A204.1 (cell line): ENCODE data around the gene SDHAF1.
"Not testable (repeated sequence)": the region's sequence is repeated elsewhere in the genome, so short reads cannot be mapped to it uniquely, and the experiment has no call there.

Experiments
- FAIRE-seq: peaks from 2 replicates; lab custom pipeline; 2012; peaks lifted over from hg19 to GRCh38; lab: Jason Lieb, UNC

The SDHAF1 gene

DNA sequence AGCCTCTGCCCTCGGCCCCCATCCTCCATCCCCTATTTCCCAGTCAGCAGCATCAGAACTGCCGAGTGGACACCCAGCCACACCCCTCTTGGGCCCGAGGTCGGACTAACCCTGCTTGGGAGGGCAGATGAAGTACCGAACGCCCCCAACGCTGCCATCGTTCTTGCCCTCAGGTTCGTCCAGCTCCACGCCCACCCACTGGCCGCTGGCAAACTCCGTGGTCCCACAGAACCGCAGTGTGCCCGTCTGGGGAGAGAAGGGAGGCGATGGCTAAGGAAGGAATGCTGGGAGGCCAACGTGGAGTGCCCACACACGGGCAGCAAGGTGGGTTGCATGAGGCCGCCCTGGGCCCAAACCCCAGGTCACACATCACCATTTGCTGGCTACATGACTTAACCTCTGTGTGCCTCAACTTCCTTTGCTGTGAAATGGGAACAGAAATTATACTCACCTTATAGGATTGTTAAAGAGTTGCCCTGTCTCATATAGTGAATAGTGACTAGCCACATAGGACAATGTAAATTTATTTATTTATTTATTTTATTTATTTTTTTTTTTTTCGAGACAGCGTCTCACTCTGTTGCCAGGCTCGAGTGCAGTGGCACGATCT, 24.2 kb downstream of the SDHAF1 start:
- no peak for FAIRE-seq

DNA sequence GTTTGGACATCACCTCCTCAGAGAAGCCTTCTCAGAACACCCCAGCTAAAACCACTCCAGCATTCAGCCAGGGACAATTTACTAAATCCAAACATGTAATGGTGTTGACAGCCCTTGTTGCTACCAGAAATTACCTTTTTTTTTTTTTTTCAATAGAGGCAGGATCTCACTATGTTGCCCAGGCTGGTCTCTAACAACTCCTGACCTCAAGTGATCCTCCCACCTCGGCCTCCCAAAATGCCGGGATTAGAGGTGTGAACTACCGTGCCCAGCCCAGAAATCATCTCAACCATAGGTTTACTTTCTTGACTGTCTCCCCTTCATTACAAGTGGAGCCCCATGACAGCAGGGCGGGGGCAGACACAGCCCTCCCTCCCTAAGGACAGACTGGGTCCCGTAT, 28.4 kb downstream of the SDHAF1 start:
- FAIRE-seq = no peak

DNA sequence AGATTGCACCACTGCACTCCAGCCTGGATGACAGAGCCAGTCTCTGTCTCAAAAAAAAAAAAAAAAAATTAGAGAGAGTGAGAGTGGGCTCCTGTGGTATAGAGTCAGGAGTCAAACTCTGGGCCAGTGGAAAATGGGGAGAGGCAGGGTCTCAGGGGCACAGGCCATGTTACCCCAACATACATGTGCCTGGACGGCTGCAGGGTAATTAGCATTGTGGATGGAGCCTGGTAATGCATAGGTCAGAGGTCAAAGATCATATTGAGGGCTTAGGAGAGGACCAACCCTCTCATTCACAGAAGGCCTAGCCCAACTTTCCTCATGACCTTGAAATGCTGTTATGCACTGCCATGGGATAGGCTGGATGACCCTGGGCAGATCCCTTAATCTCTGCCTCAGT, 30.6 kb downstream of the SDHAF1 start:
- FAIRE-seq = no peak

DNA sequence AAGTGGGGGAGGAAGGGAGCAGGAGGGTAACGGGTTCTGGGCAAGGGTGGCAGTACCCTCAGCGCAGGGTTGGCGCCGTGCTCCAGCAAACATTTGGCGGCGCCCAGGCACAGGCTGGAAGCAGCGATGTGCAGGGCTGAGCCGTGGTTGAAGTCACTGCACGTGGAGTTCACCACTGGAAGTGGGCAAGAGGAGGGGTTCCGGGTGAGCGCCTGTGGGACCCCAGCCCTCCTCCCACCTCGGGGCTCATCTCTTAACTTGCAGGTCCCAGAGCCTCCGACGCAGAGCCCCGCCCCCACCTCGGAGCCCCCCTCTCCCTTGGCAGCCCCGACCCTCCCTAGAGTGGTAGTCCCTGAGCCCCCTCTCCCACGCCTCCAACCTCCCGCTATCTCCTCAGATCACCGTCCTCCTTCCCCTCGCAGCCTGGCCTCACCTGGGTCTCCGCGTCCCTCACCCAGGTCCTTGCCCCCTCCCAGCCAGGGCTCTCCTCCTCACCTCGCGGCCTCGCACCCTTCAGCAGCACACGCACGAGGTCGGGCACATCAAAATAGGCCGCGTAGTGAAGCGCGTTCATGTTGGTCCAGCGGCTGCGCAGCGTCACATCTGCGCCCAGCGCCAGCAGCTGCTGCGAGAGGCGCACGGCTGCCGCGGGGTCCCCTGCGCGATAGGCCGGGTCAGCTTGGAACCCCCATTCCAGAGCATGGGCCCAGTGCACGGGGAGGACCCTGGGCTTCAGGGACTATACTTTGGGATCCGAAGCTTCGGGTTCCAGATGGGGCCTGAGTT, 31.3 kb downstream of the SDHAF1 start:
- no peak for FAIRE-seq

DNA sequence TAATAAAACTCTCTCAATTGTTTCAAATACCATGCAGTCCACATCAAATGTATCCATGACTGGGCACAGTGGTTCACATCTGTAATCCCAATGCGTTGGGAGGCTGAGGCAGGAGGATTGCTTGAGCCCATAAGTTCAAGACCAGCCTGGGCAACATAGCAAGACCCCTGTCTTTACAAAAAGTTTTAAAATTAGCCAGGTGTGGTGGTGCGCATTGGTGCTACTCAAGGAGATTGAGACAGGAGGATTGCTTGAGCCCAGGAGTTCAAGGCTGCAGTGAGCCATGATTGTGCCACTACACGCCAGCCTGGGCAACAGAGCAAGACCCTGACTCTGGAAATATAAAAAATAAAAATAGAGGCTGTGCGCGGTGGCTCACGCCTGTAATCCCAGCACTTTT, 32.7 kb downstream of the SDHAF1 start:
- FAIRE-seq = no peak

DNA sequence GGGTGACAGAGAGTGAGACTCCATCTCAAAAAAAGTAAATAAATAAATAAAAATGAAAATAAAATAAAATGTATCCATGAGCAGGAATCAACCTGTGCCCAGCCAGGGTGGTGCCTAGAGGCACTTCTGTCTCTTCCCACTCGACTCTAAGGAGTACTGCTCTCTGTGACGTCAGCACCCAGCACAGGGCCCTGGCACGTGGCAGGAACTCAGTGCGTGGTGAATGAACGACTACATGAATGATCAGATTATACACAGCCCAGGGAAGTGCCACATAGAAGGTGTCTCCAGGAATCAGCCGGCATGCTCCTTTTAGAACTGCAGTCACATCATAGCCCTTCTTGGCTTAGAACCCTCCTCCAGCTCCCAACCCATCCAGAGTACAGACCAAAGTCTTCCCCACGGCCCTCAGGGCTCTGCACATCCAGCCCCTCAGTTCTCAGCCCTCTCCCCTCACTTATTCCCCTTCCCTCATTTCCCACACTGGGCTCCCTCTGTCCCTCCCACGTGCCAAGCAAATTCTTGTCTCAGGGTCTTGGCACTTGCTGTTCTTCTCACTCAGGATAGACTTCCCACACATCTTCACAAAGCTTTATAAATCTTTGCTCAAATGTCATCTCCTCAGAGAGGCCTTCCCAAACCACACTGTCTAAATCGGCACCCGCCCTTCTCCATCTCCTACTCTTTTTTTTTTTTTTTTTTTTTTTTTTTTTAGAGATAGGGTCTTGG, 33.5 kb downstream of the SDHAF1 start:
- no peak for FAIRE-seq

DNA sequence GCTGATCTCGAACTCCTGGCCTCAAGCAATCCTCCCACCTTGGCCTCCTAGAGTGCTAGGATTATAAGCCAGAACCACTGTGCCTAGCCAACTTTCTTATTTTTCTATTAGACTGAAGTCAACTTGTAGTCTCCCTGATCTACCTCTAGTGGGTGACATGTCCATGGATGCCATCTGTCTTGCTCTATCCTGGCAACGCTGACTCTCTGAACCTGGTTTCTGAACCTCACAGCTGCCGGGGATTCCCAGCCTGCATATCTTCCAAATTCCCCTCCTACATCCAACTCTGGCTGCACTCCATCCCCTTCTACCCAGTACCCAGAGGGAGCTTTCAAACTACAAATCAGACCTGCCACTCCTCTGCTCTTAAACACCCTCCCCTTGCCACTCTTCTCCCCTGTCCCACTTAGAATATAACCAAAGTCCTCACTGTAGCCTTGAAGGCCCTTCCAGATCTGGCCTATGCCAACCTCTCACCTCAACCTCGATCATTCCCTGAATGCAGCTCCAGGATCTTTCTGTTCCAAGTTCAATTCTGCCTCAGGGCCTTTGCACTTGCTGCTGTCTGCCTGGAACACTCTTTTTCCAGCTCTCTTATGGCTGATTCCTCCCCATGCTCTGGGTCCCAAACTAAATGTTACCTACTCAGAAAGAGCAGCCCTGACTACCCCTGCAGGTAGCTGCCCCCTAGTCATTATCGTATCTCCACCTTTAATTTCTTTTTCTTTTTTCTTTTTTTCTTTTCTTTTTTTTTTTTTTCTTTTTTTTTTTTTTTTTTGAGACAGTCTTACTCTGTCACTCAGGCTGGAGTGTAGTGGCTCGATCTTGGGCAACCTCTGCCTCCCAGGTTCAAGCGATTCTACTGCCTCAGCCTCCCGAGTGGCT, 35.5 kb downstream of the SDHAF1 start:
- FAIRE-seq = no peak

DNA sequence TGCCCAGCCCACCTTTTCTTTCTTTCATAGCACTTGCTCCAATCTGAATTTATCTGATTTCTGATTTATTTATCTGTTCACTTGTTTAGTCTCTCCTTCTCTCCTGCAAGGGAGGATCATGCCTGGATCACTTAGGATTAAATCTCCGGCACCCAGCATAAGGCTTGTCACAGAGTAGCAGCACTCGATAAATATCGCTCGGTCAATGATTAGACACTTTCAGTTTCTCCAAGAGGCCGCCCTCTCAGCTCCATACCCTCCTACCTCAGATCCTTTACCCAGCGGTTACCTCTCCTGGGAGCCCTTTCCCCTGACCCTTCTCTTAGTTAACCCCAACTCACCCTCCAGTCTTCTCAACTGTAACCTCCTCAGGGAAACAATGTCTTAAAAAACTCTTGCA, 36.3 kb downstream of the SDHAF1 start:
- FAIRE-seq = no peak

DNA sequence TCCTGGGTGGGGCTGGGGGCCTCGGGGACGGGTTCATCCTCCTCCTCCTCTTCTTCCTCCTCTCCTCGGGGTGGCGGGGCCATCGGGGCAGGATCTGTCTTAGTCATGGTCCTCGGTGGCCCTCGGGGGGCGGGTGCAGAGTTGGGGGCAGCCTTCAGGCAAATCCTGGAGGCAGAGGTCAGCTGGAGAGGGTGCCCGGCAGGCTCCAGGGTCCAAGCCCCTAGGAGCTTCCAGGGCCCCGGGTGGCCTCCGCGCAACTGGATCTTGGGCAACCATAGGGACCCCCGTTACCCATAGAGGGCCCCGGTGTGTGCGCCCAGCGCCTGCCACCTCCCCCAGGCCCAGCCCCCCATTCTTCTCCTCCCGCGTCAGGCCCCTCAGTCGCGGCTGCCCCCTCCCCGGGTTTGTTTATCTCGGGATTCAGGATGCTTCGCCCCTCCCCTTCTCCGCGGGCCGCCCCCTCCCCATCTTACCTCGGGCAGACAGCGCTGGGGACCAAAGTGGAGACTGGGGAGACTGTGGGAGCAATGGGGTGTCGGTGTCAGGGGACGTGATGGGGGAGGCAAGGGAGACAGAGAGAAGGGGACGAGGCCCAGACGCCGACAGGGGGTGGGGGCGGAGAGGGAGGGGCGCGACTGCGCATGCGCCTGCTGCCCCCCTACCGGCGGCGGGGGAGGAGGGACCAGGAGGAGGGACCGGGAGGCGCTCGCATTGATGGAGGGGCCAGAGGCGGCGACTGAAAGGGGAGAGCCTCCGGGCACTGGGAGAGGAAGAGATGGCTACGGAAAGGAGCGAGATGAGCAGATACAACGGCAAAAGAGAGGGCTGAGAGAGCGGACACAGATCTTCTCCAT, 37.5 kb downstream of the SDHAF1 start, which contains the start of gene CLIP3:
CLIP3 (minus strand) TSS at position 623 of the 854 bp plus-strand sequence; CDS start at position 107, 516 bp downstream.
- FAIRE-seq = no peak

DNA sequence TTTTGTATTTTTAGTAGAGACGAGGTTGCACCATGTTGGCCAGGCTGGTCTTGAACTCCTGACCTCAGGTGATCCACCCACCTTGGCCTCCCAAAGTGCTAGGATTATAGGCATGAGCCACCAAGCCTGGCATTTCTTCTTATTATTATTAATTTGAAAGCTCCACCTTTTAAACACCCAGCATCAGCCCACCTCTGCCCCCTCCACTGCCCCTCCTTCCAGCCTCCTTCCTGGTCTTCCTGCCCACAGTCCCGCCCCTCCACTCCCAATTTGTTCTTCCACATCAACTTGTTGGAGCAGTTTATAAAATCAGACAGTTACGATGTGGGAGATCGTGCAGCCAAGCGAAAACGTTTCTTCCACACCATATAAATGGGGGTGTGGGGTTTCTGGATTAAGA, 45.5 kb downstream of the SDHAF1 start:
- FAIRE-seq = no peak

DNA sequence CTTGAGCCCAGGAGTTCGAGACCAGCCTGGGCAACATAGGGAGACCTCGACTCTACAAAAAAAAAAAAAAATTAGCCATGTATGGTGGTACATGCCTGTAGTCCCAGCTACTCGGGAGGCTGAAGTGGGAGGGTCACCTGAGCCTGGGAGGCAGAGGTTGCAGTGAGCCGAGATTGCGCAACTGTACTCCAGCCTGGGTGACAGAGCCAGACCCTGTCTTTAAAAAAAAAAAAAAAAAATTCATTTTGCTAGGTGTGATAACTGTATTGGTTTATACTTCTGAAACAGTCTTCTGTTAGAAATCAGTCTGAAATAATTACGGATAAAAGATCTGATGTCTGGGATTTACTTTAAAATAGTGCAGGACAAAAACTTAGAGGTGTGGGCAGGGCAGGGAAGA, 46.1 kb downstream of the SDHAF1 start:
- FAIRE-seq = not testable (repeated sequence)

DNA sequence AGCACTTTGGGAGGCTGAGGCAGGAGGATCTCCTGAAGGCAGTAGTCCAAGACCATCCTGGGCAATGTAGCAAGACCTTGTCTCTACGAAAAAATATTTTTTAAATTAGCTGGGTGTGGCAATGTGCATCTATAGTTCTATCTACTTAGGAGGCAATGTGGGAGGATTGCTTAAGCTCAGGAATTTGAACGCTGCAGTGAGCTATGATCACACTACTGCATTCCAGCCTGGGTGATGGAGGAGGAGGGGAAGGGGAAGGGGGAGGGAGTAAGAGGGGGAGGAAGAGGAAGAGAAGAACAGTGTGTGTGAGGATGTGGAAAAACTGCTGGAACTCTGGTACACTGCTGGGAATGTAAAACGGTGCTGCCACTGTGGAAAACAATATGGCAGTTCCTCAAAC, 46.8 kb downstream of the SDHAF1 start:
- FAIRE-seq = no peak

DNA sequence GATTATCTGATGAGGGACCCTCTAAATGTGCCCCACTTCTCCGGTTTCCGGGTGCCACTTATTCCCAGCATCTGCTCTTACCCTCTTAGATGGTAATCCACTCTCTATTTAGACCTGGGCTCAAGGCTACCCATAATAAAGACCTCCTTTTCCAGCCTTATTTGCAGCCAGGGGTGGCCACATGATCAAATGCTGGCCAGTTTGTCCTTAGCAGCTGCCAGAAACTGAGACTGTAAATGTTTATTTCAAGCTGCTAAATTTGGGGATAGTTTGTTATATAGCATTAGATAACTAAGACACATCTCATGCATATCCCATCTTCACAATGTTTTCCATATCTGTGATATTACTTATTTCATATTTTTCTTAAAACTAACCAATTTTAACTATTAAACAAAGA, 49.0 kb downstream of the SDHAF1 start:
- no peak for FAIRE-seq
